Stomach (tissue), 4 donors: Measurements from ENCODE around the gene IRF8.
"Not testable (repeated sequence)": the region's sequence is repeated elsewhere in the genome, so short reads cannot be mapped to it uniquely, and the experiment has no call there.

Experiments used
- CTCF ChIP-seq, 7 experiments: fragments of 450-650 bp in 4 of 7; fragments of 200-600 bp in 3 of 7; sonication (generic) in 3 of 7; IDR thresholded peaks; one replicate each; pipeline ENCODE4 v1.5.1; 2016 to 2019; ENCODE audit warnings: antibody characterized with exemption in 7 of 7, control low read depth in 2 of 7, mild to moderate bottlenecking in 1 of 7
- POLR2A ChIP-seq, 4 donors: fragments of 450-650 bp; IDR thresholded peaks; one replicate each; pipeline ENCODE4 v1.6.1; 2016; ENCODE audit warnings: antibody characterized with exemption in 4 of 4, control low read depth in 2 of 4, mild to moderate bottlenecking in 1 of 4, moderate library complexity in 1 of 4

GRCh38 chr16:85858571-85858970, 40.4 kb upstream of the IRF8 start:
- not testable (repeated sequence) for TF ChIP-seq CTCF, POLR2A (IDR thresholded peaks at IDR 0.05)
